ENCODE measurements around the gene SURF6. TPM values are rescaled to one million over a fixed set of nuclear protein-coding genes. Genes with fewer than 3 reads are reported as not detected.
"Not testable (repeated sequence)": the region's sequence is repeated elsewhere in the genome, so short reads cannot be mapped to it uniquely, and the experiment has no call there.

SURF6 gene
- total RNA-seq, 2 donors from 2014 or later = 10.7 to 22.0 TPM

DNA sequence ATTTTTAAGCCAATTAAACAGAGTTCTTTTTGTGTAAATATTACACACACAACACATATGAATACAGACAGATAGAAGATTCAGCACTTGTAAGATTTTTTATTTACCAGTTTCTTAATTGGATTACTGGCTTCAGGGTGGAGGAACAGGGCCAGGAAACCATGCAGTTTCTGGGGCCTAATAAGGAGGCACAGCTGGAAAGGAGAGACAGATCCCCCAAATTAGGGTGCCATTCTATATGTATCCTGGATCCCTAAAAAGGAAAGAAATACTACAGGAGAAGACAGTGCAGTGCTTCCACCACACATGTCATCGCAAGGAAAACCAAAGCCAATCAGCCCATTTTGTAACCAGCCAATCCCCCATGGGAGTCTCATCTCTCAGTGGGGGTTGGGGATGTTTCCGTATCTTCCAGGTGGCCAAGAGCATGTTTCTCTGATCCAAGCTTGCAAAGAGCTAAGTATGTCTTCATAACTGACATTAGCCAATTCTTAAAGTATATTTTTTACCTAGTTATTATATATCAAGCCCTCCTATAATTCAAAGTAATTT is 45.2 kb downstream of the SURF6 start:
- Mint-ChIP-seq H3K36me3 (peaks cover 21 to 32% of the 10 kb centered on the region in 2 donors), H3K9me3 (peaks cover 5 to 32% of the 10 kb centered on the region in 2 donors), H3K27ac (no peak overlapping the region)
- no peak for DNase-seq (ENCODE audit: low spot score in 2 of 2)
- ATAC-seq = no peak

DNA sequence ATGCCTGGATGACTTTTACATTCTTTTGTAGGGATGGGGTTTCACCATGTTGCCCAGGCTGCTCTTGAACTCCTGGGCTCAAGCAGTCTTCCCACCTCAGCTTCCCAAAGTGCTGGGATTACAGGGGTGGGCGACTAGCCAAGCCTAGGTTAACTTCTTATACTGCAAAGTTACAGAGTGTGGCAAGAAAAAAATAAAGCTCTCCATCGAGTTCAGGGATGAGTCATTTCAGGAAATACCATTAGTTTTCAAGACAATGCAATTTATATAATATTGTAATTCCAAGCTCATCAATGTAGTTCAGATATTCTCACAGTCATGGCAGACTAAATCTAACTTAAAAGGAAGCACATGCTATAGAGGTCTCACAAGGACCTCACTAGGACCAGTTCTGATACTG is 49.5 kb downstream of the SURF6 start:
- H3K36me3 Mint-ChIP-seq = peaks cover 10 to 23% of the 10 kb centered on the region in 2 donors
- DNase-seq (ENCODE audit: low spot score in 2 of 2) (no peak), ATAC-seq (no peak)
- no peak overlapping the region for H3K27ac Mint-ChIP-seq
- H3K9me3 Mint-ChIP-seq = peaks cover 5 to 22% of the 10 kb centered on the region in 2 donors

- DNase-seq (ENCODE audit: low spot score in 2 of 2) (no peak), ATAC-seq (no peak)
- peaks cover 0 to 13% of the 10 kb centered on the region in 2 donors for H3K9me3 Mint-ChIP-seq
- no peak overlapping the region for H3K27ac Mint-ChIP-seq
- H3K36me3 Mint-ChIP-seq = peaks cover 5 to 11% of the 10 kb centered on the region in 2 donors
Observed at GRCh38 chr9:133285252-133285775, 50.7 kb downstream of the SURF6 start.

DNA sequence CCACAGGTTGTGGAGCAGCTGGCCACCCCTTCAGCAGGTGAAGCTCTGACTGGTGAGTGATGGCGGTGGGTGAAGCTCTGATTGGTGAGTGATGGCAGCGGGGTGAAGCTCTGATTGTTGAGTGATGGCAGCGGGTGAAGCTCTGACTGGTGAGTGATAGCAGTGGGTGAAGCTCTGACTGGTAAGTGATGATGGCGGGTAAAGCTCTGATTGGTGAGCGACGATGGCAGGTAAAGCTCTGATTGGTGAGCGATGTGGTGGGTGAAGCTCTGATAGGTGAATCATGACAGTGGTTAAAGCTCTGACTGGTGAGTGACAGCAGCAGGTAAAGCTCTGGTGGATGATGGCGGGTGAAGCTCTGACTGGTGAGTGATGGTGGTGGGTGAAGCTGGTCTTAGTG is 51.6 kb downstream of the SURF6 start:
- peaks cover 0 to 6% of the 10 kb centered on the region in 2 donors for H3K36me3 Mint-ChIP-seq
- no peak overlapping the region for H3K27ac Mint-ChIP-seq
- ATAC-seq = no peak
- DNase-seq (ENCODE audit: low spot score in 2 of 2) = no peak
- H3K9me3 Mint-ChIP-seq = peaks cover 0 to 4% of the 10 kb centered on the region in 2 donors

DNA sequence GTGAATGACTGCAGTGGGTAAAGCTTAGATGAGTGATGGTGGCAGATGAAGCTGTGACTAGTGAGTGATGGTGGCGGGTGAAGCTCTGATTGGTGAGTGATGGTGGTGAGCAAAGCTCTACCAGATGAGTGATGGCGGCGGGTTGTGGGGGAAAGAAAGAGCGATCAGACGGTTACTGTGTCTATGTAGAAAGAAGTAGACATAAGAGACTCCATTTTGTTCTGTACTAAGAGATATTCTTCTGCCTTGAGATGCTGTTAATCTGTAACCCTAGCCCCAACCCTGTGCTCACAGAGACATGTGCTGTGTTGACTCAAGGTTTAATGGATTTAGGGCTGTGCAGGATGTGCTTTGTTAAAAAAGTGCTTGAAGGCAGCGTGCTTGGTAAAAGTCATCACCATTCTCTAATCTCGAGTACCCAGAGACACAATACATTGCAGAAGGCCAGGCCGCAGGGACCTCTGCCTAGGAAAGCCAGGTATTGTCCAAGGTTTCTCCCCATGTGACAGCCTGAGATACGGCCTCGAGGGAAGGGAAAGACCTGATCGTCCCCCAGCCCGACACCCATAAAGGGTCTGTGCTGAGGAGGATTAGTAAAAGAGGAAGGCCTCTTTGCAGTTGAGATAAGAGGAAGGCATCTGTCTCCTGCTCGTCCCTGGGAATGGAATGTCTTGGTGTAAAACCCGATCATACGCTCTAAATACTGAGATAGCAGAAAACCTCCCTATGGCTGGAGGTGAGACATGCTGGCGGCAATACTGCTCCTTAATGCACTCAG is 52.5 kb downstream of the SURF6 start:
- H3K9me3 Mint-ChIP-seq; ATAC-seq; H3K36me3 Mint-ChIP-seq; H3K27ac Mint-ChIP-seq; DNase-seq (ENCODE audit: low spot score in 2 of 2): not testable (repeated sequence)

GRCh38 chr9:133282464-133283238 is 53.3 kb downstream of the SURF6 start:
- Mint-ChIP-seq H3K9me3 (no peaks in the 10 kb centered on the region), H3K36me3 (peaks cover 0 to 5% of the 10 kb centered on the region in 2 donors)
- ATAC-seq = no peak

DNA sequence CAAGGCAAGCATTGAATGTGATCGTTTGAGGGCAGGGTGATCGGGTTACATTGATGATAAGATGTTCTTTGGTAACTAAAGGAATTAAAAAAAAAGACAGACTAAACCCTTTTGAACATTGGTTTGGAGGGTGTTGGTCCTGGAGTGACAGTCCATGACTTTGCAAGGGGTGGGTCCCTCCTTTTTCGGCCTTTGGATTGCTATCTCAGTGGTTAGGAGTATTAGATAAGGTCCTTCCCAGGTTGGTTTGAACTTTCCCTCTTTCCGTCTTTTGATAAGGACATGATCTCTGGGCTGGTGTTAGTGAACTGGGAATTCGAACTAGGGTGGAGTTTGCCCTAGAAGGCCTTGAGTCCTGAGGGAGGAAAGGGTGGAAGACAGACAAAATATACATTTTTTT is 55.6 kb downstream of the SURF6 start:
- no peak for ATAC-seq
- H3K9me3 Mint-ChIP-seq = no peaks in the 10 kb centered on the region
- no peak overlapping the region for H3K27ac Mint-ChIP-seq
- peaks cover 5% of the 10 kb centered on the region in 2 donors for H3K36me3 Mint-ChIP-seq
- DNase-seq (ENCODE audit: low spot score in 2 of 2) = no peak

More at GRCh38 chr9:133282464-133283238, 53.3 kb downstream of the SURF6 start:
- DNase-seq (ENCODE audit: low spot score in 2 of 2) = no peak
- no peak overlapping the region for H3K27ac Mint-ChIP-seq

Other genes starting within 250 kb of the SURF6 start
- gene RALGDS, start 214.9 kb downstream of the SURF6 start, total RNA-seq = 10 to 100 TPM; 45.3 to 77.0 TPM
- gene GBGT1, start 172.3 kb downstream of the SURF6 start, total RNA-seq = 1 to 10 TPM; 3.1 to 7.3 TPM
- gene OBP2B, start 126.9 kb downstream of the SURF6 start, total RNA-seq = not detected
- gene ABO, start 61.0 kb downstream of the SURF6 start, total RNA-seq = not detected
- 10 to 100 TPM; 27.7 to 29.4 TPM for gene MED22, start 11.9 kb upstream of the SURF6 start, total RNA-seq
- 1,000 to 10,000 TPM; 3,254 to 3,908 TPM for gene RPL7A, start 12.0 kb upstream of the SURF6 start, total RNA-seq
- 10 to 100 TPM; 20.2 to 24.9 TPM for gene SURF1, start 20.3 kb upstream of the SURF6 start, total RNA-seq
- 10 to 100 TPM in 1 of 2 donors, 1 to 10 TPM in 1; 10.0 to 12.9 TPM for gene SURF2, start 20.4 kb upstream of the SURF6 start, total RNA-seq
- 100 to 1,000 TPM; 255 to 272 TPM for gene SURF4, start 39.9 kb upstream of the SURF6 start, total RNA-seq
- gene STKLD1, start 40.2 kb upstream of the SURF6 start, total RNA-seq = 1 to 10 TPM in 1 of 2 donors, not detected in 1; 1.1 TPM
- 10 to 100 TPM; 20.6 to 28.3 TPM for gene REXO4, start 81.8 kb upstream of the SURF6 start, total RNA-seq
- gene ADAMTS13, start 86.2 kb upstream of the SURF6 start, total RNA-seq = 1 to 10 TPM; 2.6 to 5.4 TPM
- 1 to 10 TPM in 1 of 2 donors, under 1 TPM in 1; 0.37 to 2.3 TPM for gene CACFD1, start 123.8 kb upstream of the SURF6 start, total RNA-seq
- 1 to 10 TPM; 1.0 to 1.8 TPM for gene SLC2A6, start 142.9 kb upstream of the SURF6 start, total RNA-seq
- gene MYMK, start 188.8 kb upstream of the SURF6 start, total RNA-seq = not detected
- gene ADAMTSL2, start 198.5 kb upstream of the SURF6 start, total RNA-seq = 1 to 10 TPM in 1 of 2 donors, under 1 TPM in 1; 0.11 to 1.2 TPM